GM10248 (cell line): ENCODE data around the gene FAM181B.

ENCODE experiments used
- CTCF ChIA-PET: fragments of 300-600 bp; sonication (Branson Sonifier 250); formaldehyde crosslinking; extraction: SDS; loops from one replicate; lab custom pipeline; 2021; ENCODE audit warnings: antibody characterized with exemption; lab: Yijun Ruan, JAX
- POLR2A ChIA-PET: fragments of 350-650 bp; sonication (Branson Sonifier 250); formaldehyde crosslinking; extraction: SDS; loops from one replicate; lab custom pipeline; 2020; ENCODE audit warnings: antibody characterized with exemption; lab: Yijun Ruan, JAX
- DNase-seq: peaks from one replicate; pipeline ENCODE4 v3.0.0; 2012; ENCODE audit errors: extremely low spot score
- TF ChIP-seq, protein P1 (sequence below): IDR thresholded peaks from 2 replicates; pipeline ENCODE4 v1.5.1; 2012; ENCODE audit warnings: mild to moderate bottlenecking, low read depth; ENCODE audit errors: extremely low read depth, missing control alignments, control extremely low read depth

FAM181B gene

GRCh38 chr11:82771781-82772180 is 38.1 kb upstream of the FAM181B start:
- CTCF ChIA-PET: no interaction called here
- no peak for DNase-seq

DNA sequence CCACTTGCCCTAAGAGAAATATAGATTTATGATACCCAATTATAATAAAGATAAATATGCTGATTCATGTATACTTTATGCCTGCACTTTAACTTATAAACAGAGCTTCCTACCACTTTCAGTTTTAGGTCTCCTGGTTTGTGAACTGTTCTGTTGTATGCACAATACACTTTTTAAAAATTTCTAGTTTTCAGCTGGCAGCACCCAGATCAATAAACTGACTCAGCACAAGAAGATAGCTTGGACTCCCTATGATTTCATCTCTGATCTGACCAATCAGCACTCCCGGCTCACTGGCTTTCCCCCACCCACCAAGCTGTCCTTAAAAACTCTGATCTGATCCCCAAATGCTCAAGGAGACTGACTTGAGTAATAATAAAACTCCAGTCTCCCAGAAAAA is 33.5 kb upstream of the FAM181B start:
- CTCF ChIA-PET: interaction anchor here (3.3 kb wide), 1 partner anchor 9 kb away, joined by 26 read pairs; no protein-coding TSS in a partner anchor
- DNase-seq: no peak
- TF ChIP-seq, protein P1, sequence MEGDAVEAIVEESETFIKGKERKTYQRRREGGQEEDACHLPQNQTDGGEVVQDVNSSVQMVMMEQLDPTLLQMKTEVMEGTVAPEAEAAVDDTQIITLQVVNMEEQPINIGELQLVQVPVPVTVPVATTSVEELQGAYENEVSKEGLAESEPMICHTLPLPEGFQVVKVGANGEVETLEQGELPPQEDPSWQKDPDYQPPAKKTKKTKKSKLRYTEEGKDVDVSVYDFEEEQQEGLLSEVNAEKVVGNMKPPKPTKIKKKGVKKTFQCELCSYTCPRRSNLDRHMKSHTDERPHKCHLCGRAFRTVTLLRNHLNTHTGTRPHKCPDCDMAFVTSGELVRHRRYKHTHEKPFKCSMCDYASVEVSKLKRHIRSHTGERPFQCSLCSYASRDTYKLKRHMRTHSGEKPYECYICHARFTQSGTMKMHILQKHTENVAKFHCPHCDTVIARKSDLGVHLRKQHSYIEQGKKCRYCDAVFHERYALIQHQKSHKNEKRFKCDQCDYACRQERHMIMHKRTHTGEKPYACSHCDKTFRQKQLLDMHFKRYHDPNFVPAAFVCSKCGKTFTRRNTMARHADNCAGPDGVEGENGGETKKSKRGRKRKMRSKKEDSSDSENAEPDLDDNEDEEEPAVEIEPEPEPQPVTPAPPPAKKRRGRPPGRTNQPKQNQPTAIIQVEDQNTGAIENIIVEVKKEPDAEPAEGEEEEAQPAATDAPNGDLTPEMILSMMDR: no peak
- POLR2A ChIA-PET: no interaction called here

More at GRCh38 chr11:82771781-82772180, 38.1 kb upstream of the FAM181B start:
- POLR2A ChIA-PET: no interaction called here
- TF ChIP-seq, protein P1: no peak

DNA sequence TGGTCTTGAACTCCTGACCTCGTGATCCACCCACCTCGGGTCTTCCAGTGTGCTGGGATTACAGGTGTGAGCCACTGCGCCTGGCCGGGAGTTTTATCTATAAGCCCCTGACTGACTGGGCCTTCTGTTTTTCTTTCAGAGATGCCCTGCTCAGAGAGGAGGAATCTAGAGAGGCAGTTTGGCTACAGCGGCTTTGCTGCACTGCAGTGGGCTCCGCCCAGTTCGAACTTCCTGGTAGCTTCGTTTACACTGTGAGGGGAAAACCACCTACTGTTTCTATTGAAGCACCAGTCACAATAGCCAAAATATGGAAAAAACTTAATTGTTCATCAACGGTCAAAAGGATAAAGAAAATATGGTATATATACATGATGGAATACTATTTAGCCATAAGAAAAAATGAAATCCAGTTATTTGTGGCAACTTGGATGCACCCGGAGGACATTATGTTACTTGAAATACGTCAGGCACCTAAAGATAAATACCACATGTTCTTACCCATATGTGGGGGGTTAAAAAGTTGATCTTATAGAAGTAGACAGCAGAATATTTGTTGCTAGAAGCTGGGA is 31.9 kb upstream of the FAM181B start:
- TF ChIP-seq, protein P1: no peak
- DNase-seq: no peak
- ChIA-PET CTCF (interaction anchor here (1.2 to 3.3 kb wide), 2 partner anchors 10 to 48 kb away, joined by 3 to 26 read pairs; no protein-coding TSS in a partner anchor), POLR2A (no interaction called here)

- CTCF ChIA-PET: interaction anchor here (1.3 kb wide), 1 partner anchor 12 kb away, joined by 7 read pairs; no protein-coding TSS in a partner anchor
- POLR2A ChIA-PET: no interaction called here
- no peak for DNase-seq
- TF ChIP-seq, protein P1: no peak
Observed at GRCh38 chr11:82763167-82763566, 29.5 kb upstream of the FAM181B start.

- ChIA-PET CTCF (no interaction called here), POLR2A (no interaction called here)
- TF ChIP-seq, protein P1: no peak
- DNase-seq: no peak
Observed at GRCh38 chr11:82759649-82760048, 26.0 kb upstream of the FAM181B start.

GRCh38 chr11:82757660-82758357 is 24.1 kb upstream of the FAM181B start:
- TF ChIP-seq, protein P1: no peak
- DNase-seq: no peak
- CTCF ChIA-PET: interaction anchor here (1.1 to 2.7 kb wide), 3 partner anchors 15 to 41 kb away, joined by 4 to 12 read pairs (median 6); no protein-coding TSS in a partner anchor
- POLR2A ChIA-PET: no interaction called here
